Stimulated activated naive CD4-positive, alpha-beta T cell (primary cell): ENCODE measurements around the gene GMEB2.
"Not testable (repeated sequence)": the region's sequence is repeated elsewhere in the genome, so short reads cannot be mapped to it uniquely, and the experiment has no call there.

Experiments used
- DNase-seq, 6 experiments: peaks; one replicate each; lab custom pipeline; 2025; lab: John Stamatoyannopoulos, UW

Gene GMEB2, protein sequence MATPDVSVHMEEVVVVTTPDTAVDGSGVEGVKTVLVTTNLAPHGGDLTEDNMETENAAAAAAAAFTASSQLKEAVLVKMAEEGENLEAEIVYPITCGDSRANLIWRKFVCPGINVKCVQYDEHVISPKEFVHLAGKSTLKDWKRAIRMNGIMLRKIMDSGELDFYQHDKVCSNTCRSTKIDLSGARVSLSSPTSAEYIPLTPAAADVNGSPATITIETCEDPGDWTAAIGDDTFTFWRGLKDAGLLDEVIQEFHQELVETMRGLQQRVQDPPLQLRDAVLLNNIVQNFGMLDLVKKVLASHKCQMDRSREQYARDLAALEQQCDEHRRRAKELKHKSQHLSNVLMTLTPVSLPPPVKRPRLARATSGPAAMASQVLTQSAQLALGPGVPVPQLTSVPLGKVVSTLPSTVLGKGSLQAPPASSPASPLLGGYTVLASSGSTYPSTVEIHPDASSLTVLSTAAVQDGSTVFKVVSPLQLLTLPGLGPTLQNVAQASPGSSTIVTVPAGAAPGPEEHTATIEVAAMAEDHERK

DNA sequence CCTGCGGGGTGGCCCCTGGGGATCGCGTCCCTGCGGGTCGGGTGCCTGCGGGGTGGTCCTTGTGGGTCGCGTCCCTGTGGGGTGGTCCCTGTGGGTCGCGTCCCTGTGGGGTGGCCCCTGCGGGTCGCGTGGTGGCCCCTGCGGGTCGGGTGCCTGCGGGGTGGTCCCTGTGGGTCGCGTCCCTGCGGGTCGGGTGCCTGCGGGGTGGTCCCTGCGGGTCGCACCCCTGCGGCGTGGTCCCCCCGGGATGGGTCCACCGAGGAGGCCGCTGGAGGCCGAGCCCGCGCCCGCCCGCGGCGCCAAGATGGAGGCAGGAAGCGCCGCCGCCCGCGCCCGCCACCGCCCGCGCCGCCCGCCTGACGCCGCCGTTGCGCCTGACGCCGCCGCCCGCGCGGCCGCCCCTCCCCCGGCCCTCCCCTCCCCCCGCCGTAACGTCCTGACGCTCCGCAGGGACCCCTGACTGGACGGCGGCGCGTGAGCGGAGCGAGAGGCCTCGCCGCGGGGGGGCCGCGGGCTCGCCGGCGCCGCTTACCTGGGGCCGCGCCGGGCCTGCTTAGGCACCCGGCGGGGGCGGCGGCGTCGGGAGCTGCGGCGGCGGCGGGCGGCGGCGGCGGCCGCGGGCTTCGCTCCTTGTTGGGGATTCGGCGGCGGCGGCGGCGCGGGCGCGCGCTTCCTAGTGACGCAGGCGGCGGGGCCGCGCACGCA is at the start of gene GMEB2:
GMEB2 (minus strand) TSS at position 678 of the 705 bp plus-strand sequence. CDS start 7,704 bp downstream, outside the sequence.
- DNase-seq = peak in 3 of 6 experiments; percentile 53 to 90 (median 89)

DNA sequence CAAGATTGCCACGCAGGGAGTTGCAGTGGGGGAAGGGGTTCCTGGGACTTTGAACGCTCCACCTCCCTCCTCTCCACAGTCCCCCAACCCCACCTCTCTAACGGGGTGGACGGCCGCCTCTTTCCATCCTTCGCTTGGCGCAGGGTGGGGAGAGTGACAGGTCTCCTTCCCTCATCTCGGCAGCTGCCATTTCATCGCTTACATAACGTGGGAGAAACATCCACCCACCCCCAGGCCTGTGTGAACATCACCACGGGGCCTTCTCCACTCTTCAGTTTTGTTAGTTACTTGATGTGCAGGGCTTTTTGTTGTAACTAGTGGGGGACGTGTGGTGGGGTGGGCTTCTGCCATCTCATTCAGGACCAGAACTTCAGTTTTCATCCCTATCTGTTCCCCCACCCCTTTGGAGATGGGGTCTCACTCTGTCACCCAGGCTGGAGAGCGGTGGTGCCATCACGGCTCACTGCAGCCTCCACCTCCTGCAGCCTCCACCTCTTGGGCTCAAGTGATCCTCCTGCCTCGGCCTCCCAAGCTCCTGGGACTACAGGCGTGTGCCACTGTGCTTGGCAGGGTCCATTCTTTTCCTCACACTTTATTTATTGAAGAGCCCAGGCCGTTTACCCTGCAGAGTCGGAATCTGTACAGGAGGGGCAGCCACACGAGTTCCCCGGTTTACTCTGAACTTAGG is 48.9 kb upstream of the GMEB2 start:
- no peak for DNase-seq

DNA sequence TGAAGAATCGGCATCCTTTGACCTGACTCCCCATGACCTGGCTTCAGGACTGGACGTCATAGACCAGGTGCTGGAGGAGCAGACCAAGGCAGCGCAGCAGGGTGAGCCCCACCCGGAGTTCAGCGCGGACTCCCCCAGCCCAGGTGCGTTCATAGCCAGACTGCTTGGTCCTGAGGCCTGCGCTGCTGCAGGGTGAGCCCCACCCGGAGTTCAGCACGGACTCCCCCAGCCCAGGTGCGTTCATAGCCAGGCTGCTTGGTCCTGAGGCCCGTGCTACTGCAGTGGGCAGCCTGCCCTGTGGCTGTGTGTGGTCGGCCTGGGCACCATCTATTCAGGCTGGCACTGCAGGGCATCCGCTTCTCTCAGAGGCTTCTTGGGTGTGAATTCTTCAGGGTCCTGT is 47.0 kb upstream of the GMEB2 start:
- DNase-seq = no peak

DNA sequence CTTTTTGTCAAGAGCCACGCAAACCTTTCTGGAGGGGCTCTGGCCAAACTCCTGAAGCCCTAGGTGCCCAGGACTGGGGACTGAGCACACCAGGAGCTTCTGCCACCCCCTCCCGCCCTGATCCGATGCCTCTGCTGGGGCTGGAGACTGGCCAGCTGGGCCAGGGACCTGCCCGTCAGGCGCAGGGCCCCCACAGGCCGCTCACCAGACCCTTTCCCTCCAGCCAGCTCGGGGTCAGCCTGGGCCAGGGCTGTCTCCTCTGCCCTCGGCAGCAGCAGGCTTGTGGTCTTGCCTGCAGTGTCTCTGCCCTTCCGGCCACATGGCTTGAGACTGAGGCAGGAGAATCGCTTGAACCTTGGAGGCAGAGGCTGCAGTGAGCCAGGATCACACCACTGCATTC is 45.8 kb upstream of the GMEB2 start:
- no peak for DNase-seq

DNA sequence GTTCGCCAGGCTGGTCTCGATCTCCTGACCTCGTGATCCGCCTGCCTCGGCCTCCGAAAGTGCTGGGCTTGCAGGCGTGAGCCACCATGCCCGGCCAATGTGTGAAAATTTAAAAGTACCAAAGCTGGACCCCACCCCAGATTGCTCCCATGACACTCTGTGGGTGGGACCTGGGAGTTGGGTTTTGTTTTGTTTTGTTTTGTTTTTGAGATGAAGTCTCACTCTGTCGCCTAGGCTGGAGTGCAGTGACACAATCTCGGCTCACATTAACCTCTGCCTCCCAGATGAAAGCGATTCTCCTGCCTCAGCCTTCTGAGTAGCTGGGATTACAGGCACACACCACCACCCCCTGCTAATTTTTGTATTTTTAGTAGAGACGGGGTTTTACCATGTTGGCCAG is 44.8 kb upstream of the GMEB2 start:
- not testable (repeated sequence) for DNase-seq

DNA sequence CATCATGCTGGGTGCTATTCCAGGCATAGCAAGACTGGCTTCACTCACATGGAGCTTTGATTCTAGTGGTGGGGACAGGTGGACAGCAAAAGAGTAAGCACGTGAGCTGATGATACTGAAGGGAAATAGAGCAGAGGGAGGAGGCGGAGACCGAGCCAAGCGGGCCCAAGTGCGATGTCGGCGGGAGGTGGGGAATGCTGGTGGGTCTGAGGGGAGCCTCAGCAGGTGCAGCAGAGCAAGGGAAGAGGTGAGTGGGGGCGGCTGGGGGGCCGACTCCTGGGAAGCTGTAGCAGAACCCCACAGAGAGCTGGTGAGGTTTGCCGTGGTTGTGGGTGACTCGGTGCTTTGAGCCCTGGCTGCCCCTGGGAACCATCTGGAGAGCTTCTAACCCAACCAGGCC is 41.5 kb upstream of the GMEB2 start:
- DNase-seq = no peak

DNA sequence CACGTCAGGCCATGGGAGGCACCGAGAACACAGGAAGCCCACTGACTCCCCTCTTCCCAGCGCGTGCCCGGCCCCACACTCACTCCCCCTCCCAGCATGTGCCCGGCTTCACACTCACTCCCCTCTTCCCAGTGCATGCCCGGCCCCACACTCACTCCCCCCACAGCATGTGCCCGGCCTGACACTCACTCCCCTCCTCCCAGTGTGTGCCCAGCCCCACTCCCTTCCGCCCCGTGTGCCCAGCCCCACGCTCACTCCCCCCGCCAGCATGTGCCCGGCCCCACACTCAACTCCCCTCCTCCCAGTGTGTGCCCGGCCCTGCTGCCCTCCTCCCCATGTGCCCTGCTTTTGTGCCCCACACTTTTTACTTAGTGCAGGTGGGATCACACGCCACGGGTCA is 41.0 kb upstream of the GMEB2 start:
- DNase-seq = no peak

DNA sequence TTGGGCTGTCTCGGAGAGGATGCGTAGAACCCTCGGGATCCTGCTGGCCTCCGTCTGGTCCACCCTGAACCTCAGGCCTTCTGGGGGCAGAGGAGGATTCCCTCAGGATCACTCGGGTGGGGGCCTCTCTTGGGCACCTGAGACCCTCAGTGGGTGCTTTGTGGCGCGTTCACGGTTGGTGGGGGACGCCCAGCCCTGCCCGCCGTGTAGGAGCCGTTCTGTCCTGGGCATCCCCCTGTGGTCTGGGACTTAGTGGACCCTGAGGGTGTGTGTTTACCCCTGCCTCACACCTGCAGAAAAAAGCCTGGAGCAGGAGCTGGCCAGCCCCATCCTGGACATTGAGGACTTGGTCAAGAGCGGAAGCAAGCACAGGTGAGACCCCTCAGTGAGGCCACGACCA is 38.8 kb upstream of the GMEB2 start:
- DNase-seq = no peak

DNA sequence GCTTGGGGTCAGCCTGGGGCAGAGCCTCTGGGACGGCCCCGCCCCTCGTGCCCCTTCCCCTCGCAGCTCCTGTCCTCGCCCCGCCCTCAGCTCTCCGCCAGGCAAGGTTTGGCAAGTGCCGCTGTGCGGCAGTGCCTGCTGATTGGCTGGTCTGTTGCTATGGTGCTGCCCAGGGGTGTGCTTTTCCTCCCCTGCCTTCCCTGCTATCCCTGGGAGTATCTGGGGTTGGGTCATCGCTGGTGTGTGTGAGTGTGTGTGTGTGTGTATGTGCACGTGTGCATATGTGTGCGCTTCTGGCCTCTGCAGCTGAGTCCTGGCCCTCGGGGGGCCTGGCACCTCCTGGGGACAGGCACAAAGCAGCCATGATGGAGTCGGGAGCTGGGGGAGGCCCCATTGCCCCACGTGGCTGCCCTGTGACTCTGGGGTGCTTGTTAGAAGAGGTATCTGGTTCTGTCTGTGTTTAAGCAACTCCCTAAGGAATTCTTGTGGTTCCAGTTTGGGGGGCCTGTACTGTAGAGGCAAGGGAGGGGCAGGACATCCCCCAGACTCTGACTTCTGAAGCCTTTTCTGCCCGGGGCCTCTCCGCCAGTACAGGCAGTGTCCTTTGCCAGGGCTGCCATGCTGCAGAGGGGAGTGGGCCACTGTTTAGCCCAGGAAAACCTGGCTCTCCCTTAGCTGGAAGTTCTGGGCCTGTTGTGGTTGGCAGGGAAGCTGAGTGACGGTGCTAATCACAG is 38.1 kb upstream of the GMEB2 start:
- DNase-seq = no peak

DNA sequence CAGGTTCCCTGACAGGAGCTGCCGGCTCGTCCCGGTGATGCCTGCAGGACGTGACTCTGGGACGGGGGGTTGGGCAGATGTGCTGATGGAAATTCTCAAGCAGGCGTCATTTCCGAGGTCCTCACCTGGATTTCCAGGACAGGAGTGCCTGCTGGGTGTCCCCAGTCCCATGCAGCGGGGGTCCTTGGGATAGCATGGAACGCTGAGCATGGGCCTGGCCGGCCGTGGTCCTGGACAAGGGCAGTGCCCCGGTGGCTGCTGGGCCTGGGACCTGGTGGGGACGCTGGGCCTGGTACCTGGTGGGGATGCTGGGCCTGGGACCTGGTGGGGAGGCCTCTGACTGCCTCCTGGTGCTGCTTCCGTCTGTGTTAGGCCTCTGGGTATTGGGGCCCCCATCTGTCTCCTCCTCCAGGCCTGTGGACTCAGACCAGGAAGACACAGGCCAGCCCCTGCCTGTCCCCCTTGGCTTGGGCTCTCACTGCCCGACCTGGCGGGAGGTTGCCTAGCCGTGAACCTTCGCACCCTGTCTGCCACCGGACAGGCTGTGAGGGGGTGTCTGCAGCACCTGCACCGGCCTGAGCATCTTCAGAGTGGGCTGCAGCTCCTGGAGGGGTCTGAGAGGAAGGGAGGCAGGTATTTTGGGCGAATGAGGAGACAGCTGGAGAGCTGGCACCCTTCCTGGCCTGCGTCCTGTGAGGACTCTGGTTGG is 37.4 kb upstream of the GMEB2 start:
- DNase-seq = no peak

DNA sequence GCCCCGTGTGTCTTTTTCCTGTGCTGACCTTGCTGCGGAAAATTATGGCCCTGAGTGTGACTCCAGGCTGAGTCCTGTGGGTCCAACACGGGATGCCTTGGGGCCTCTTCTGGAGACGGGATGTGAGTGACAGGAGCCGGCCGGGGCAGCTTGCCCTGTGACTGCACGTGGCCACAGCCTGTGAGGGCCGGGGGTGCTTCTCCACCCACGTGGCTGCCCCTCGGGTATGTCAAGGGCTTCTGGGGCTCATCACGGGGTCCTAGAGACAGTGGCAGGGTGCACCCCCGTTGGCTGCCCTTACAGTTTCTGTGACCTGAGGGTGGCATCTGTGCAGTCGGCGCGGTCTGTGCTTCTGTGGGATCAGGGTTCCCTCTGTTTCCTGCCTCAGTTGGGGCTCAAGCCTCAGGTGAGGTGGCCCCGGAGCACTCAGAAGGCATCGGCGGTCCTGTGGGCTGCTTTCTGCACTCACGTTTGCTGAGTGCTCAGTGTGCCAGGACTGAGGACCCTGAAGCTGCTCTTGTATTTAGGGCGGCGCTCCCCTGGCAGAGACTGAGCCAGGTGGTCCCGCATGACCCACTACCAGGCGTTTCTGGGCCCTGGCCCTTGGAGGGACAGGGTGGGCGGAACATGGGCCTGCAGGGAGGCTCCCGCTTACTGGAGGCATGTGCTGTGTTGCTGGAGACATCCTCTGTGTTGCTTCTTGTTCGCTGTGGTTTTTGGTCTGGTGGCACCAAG is 36.6 kb upstream of the GMEB2 start:
- no peak for DNase-seq

DNA sequence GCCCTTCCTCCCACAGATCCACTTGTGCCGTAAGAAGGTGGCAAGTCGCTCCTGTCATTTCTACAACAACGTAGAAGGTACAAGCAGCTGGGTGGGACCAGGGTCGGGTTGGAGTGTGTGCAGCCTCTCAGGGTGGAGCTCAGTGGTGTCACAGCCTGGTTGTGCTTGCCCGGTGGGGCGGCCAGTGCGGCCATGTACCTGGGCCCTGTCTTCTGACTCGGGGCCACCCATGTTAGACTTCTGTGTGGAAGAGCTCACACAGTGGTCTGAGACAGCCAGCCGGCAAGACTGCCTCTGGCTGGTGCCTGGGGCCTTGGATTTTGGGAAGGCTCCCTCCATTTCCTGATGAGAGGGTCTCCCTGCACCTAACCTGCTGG is 35.9 kb upstream of the GMEB2 start:
- DNase-seq = no peak

DNA sequence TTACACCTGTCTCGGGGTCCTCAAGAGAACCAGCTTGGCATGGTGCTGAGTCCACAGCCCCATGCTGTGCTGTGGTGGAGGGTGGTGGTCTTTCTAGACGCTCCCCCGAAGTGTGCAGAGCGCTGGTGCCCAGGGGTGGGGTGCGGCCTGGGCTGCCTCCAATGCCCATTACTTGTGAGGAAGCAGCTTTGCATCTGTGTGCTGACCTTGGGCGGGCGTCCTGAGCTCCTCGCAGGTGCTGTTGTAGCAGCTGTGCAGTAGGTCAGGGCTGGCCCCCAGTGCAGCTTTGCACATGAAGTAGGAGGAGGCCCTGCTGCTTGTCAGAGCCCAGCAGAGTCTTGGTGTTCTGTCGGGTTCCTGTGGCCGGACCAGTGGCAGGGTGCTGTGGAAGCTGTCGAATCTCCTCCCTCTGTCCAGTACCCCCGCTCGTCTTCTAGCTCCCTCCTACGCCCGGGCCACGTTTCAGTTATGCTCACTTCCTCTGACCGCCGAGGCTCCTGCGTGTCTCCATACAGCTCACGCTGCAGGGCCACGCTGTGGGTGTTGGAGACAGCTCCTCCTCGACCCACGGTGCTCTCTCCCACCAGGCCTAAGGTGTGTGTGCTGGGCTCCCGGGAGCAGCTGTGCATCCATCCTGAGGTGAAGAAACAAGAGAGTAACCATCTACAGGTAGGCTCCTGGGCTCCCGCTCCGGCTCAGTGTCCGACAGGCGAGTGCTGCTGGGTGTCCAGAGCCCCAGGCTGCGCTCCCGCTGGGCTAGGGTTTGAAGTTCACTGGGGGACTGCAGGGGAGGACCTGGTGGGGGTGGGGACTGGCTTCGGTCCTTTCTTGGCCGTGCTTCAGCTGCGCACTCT is 35.3 kb upstream of the GMEB2 start:
- no peak for DNase-seq

DNA sequence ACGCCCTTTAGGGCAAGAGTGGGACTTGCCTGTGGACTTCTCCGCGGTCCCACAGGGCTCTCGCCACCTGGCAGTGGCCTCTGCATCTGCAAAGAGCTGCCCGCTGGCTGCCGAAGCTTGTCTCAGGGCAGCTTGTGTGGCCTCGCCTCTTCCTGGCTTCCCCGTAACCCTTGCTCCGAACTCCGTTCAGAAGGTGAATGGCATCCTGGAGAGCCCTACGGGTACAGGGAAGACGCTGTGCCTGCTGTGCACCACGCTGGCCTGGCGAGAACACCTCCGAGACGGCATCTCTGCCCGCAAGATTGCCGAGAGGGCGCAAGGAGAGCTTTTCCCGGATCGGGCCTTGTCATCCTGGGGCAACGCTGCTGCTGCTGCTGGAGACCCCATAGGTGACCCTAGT is 34.2 kb upstream of the GMEB2 start:
- DNase-seq = no peak

DNA sequence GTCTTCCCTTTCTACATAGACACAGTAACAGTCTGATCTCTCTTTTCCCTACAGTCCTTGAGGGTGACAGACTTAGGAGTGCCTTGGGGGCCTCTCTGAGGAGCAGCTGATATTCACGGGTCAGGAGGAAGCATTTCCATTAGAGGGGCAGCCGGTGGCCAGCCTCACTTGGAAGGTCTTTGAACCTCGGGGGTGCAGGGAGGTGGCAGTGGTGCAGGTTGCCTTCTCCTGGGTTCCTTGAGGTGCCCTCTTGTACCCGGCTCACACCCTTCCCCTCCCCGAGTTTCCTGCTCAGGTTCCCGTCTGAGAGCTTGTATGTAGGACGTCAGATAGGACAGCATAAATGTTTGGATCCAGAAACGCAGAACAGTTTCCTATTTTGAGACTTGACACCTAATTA is 33.7 kb upstream of the GMEB2 start:
- DNase-seq = no peak

DNA sequence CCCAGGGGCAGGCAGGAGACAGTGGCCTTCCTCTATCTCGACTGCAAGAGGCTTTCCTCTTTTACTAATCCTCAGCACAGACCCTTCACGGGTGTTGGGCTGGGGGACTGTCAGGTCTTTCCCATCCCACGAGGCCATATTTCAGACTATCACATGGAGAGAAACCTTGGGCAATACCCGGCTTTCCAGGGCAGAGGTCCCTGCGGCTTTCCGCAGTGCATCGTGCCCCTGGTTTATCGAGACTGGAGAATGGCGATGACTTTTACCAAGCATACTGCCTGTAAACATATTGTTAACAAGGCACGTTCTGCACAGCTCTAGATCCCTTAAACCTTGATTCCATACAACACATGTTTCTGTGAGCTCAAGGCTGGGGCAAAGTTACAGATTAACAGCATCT is 33.3 kb upstream of the GMEB2 start:
- DNase-seq = not testable (repeated sequence)

DNA sequence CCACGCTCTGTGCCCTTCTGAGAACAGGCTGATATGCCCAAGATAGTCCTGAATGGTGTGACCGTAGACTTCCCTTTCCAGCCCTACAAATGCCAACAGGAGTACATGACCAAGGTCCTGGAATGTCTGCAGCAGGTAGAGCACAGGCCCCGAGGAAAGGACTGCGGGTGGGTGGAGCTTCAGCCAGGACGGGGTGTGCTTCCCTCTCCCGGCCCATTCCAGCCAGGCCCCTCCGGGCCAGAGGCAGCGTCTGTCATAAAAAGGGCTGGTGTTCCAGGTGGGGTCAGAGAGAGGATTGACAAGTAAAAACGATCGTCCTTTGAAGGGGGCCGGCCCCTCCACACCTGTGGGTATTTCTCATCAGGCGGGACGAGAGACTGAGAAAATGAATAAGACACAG is 32.5 kb upstream of the GMEB2 start:
- no peak for DNase-seq

DNA sequence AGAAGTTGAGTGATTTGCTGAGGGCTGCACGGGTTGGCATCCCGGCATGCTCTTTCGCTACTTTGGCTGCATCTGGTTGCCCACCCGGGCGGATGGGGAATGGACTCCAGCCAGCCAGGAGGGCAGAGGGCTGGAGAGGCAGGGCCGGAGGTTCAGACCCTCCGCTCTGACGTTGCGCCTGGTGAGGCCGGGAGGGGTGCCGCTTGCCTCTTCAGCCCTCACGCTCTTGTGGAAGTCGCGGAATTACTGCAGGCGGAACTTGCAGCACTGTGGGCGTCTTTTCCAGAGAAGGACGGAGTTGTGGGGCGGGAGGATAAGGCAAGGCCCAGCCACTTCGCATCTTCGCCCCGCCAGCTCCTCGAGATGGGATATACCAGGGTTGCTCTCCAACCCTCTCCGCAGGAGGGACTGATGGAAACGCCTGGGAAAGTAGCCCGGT is 31.9 kb upstream of the GMEB2 start:
- no peak for DNase-seq

DNA sequence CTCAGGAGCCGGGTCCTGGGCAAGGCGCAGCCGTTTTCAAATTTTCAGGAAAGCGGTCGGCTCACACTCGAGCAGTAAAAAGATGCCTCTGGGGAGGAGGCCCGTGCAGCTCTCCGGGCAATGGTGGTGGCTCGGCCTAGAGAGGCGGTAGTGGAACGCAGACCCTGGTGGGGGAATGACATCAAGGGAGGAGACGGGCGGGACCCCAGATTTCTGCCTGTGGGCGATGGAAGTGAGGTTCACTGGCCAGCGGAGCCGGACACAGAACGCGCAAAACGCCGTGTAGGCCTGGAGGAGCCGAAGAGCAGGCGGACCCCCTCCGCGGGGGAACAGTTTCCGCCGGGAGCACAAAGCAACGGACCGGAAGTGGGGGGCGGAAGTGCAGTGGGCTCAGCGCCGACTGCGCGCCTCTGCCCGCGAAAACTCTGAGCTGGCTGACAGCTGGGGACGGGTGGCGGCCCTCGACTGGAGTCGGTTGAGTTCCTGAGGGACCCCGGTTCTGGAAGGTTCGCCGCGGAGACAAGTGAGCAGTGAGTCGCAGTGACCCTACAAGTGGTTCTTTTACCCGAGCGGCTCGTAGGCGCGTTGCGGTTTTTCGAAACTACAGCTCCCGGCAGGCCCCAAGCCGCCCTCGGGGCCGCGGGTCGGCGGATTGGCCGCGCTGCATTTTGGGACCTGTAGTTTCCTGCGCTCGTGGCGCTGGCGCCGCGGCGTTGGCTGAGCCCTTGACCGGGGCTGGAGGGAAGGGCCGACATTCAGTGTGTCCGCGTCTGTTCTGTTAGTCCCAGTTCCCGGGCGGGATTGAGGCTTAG is 31.2 kb upstream of the GMEB2 start, which contains the start of gene RTEL1:
RTEL1 (plus strand) TSS at position 376 of the 812 bp plus-strand sequence. CDS start 1,091 bp downstream, outside the sequence.
- DNase-seq = peak; percentile 80 to 95 (median 88)
